Panc1 (cell line): ENCODE results near the gene CABP2. TPM values are rescaled to one million over a fixed set of nuclear protein-coding genes. Genes with fewer than 3 reads are reported as not detected.

Experiments used
- ATAC-seq: fragments of 200-7000 bp; cut with Tn5 transposase; 2 replicates; pipeline ENCODE4 v1.9.1; 2020; ENCODE audit warnings: mild to moderate bottlenecking, moderate library complexity
- BruUV-seq: library from RNA; stranded (reverse); fragments of 400-500 nt; replicated peaks from 2 replicates; lab custom pipeline; 2021; lab: Mats Ljungman, UMichigan
- CTCF ChIA-PET: fragments of 300-600 bp; sonication (Branson Sonifier 250); formaldehyde crosslinking; loops from one replicate; lab custom pipeline; 2022; ENCODE audit warnings: antibody characterized with exemption; lab: Charles Lee
- POLR2A ChIA-PET: fragments of 300-600 bp; sonication (Branson Sonifier 250); formaldehyde crosslinking; loops from one replicate; lab custom pipeline; 2022; ENCODE audit warnings: antibody characterized with exemption; lab: Charles Lee
- DNase-seq: peaks from one replicate; pipeline ENCODE4 v3.0.0-alpha.2; 2010; ENCODE audit warnings: low read depth, low spot score
- H3K27ac ChIP-seq: 2 replicates; pipeline ENCODE4 v1.5.1; 2011; ENCODE audit warnings: mild to moderate bottlenecking, low read length, inconsistent platforms
- H3K27me3 ChIP-seq: fragments of 200-500 bp; sonication (Bioruptor generic); 2 replicates; pipeline ENCODE4 v1.6.0; 2014; ENCODE audit warnings: low read length, inconsistent platforms; ENCODE audit not compliant: control insufficient read depth, insufficient read depth
- H3K36me3 ChIP-seq: fragments of 200-500 bp; sonication (Bioruptor generic); 2 replicates; pipeline ENCODE4 v1.5.1; 2014; ENCODE audit warnings: inconsistent platforms, mild to moderate bottlenecking, low read length, moderate library complexity; ENCODE audit not compliant: control insufficient read depth, insufficient read depth
- H3K4me1 ChIP-seq: 2 replicates; pipeline ENCODE4 v1.5.1; 2011; ENCODE audit warnings: inconsistent platforms, mild to moderate bottlenecking, low read length, moderate library complexity; ENCODE audit not compliant: control insufficient read depth, insufficient read depth
- H3K4me3 ChIP-seq, 2 experiments: 2 replicates each; pipeline ENCODE4 v1.5.1; 2011 to 2012; ENCODE audit warnings: low read depth in 2 of 2, low read length in 2 of 2, mild to moderate bottlenecking in 2 of 2, inconsistent platforms in 1 of 2, moderate library complexity in 1 of 2
- H3K9me3 ChIP-seq: fragments of 200-500 bp; sonication (Bioruptor generic); 2 replicates; pipeline ENCODE4 v1.5.1; 2014; ENCODE audit warnings: low read depth, mild to moderate bottlenecking, inconsistent platforms, low read length, moderate library complexity; ENCODE audit not compliant: control insufficient read depth, insufficient read depth
- POLR2AphosphoS5 ChIP-seq: IDR thresholded peaks from 2 replicates; pipeline ENCODE4 v1.6.1; 2012; ENCODE audit warnings: mild to moderate bottlenecking, low read depth, low read length, moderate library complexity
- SIN3A ChIP-seq: IDR thresholded peaks from 2 replicates; pipeline ENCODE4 v1.6.1; 2012; ENCODE audit warnings: low read depth, mild to moderate bottlenecking, low read length, moderate library complexity, borderline replicate concordance; ENCODE audit not compliant: insufficient read depth
- TCF7L2 ChIP-seq: IDR thresholded peaks from 2 replicates; pipeline ENCODE4 v1.6.1; 2011; ENCODE audit warnings: mild to moderate bottlenecking, low read depth, low read length, inconsistent platforms
- in situ Hi-C: cut with HindIII; loops from 2 replicates; pipeline ENCODE4 v1.10.0; 2016; ENCODE audit warnings: low sequenced_read_pairs, low pct_unique_long_range_greater_than_20kb
- intact Hi-C: fragments of 100-400 bp; cut with micrococcal nuclease; formaldehyde crosslinking; loops from one replicate; pipeline ENCODE4 v1.10.0; 2022; ENCODE audit not compliant: unreplicated experiment
- total RNA-seq: library from RNA; stranded (reverse); gene quantifications from one replicate; pipeline ENCODE4 v1.2.1, GENCODE V29; 2021; ENCODE audit not compliant: unreplicated experiment
- TF ChIP-seq, protein P1 (sequence below), 2 experiments: IDR thresholded peaks; 2 replicates each; pipeline ENCODE4 v1.6.1; 2011 to 2012; ENCODE audit warnings: low read depth in 2 of 2, control low read depth in 1 of 2, low read length in 1 of 2, mild to moderate bottlenecking in 1 of 2, moderate library complexity in 1 of 2; ENCODE audit not compliant: insufficient read depth in 1 of 2
- TF ChIP-seq, protein P2 (sequence below): fragments of 450-650 bp; IDR thresholded peaks from 2 replicates; pipeline ENCODE4 v1.5.1; 2017; ENCODE audit warnings: mild to moderate bottlenecking

CABP2 gene
- total RNA-seq, 1 experiment from 2014 or later = not detected

DNA sequence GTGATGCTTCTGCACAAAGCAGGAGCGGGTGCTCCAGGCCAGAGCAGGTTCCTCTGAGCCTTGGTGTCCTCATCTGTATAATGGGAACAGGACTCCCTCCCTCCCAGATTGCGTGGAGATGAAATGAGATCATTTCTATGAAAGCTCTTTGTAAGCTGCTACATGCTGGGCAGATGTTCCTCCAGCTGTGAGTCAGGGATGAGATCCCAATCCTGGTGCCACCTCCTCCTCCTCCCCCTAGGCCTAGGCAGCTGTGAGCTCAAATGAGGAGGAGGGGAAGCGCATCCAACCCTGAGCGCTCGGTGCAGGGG lies 7.0 kb upstream of the CABP2 start:
- H3K36me3 ChIP-seq = no peaks in the 10 kb centered on the region
- H3K27me3 ChIP-seq = no peaks in the 10 kb centered on the region
- no peak for ATAC-seq
- in situ Hi-C loops (no loop called here), intact Hi-C loops (no loop called here)
- POLR2A ChIA-PET = no interaction called here
- no peak overlapping the region for H3K4me3 ChIP-seq
- TF ChIP-seq TCF7L2 (no peak), POLR2AphosphoS5 (no peak)
- TF ChIP-seq, protein P1, sequence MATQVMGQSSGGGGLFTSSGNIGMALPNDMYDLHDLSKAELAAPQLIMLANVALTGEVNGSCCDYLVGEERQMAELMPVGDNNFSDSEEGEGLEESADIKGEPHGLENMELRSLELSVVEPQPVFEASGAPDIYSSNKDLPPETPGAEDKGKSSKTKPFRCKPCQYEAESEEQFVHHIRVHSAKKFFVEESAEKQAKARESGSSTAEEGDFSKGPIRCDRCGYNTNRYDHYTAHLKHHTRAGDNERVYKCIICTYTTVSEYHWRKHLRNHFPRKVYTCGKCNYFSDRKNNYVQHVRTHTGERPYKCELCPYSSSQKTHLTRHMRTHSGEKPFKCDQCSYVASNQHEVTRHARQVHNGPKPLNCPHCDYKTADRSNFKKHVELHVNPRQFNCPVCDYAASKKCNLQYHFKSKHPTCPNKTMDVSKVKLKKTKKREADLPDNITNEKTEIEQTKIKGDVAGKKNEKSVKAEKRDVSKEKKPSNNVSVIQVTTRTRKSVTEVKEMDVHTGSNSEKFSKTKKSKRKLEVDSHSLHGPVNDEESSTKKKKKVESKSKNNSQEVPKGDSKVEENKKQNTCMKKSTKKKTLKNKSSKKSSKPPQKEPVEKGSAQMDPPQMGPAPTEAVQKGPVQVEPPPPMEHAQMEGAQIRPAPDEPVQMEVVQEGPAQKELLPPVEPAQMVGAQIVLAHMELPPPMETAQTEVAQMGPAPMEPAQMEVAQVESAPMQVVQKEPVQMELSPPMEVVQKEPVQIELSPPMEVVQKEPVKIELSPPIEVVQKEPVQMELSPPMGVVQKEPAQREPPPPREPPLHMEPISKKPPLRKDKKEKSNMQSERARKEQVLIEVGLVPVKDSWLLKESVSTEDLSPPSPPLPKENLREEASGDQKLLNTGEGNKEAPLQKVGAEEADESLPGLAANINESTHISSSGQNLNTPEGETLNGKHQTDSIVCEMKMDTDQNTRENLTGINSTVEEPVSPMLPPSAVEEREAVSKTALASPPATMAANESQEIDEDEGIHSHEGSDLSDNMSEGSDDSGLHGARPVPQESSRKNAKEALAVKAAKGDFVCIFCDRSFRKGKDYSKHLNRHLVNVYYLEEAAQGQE (IDR thresholded peaks at IDR 0.05; ENCODE audit: insufficient read depth in 1 of 2, low read depth in 2 of 2, low read length in 1 of 2) = no peak
- no TSS peak for BruUV-seq
- no peak overlapping the region for H3K27ac ChIP-seq
- H3K4me1 ChIP-seq = no peaks in the 10 kb centered on the region
- CTCF ChIA-PET = no interaction called here
- H3K9me3 ChIP-seq = peaks cover 25% of the 10 kb centered on the region; the same call in 1 of the 2 replicates
- DNase-seq = no peak

DNA sequence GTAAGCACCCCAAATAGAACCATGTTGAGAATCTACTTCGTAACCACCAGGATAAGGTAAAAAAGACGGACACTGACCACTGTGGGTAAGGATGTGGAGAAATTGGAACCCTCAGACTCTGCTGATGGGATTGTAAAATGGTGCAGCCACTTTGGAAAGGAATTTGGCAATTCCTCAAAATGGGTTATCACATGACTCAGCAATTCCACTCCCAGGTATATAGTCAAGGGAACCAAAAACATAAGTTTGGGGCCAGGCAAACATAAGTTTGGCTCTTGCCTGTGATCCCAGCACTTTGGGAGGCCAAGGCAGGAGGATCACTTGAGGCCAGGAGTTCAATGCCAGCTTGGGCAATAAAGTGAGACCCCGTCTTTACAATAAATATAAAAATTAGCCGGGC lies 5.1 kb upstream of the CABP2 start:
- no TSS peak for BruUV-seq

More for the DNA sequence above, 5.1 kb upstream of the CABP2 start:
- Histone ChIP-seq H3K9me3 (peaks cover 8% of the 10 kb centered on the region; the same call in 1 of the 2 replicates), H3K4me1 (peaks cover 3% of the 10 kb centered on the region; the same call in 1 of the 2 replicates), H3K27me3 (no peaks in the 10 kb centered on the region), H3K4me3 (no peak overlapping the region), H3K27ac (no peak overlapping the region), H3K36me3 (no peaks in the 10 kb centered on the region)
- ATAC-seq (no peak), DNase-seq (no peak)
- ChIA-PET POLR2A (no interaction called here), CTCF (no interaction called here)
- TF ChIP-seq TCF7L2 (no peak), POLR2AphosphoS5 (no peak), SIN3A (no peak)
- TF ChIP-seq, protein P2, sequence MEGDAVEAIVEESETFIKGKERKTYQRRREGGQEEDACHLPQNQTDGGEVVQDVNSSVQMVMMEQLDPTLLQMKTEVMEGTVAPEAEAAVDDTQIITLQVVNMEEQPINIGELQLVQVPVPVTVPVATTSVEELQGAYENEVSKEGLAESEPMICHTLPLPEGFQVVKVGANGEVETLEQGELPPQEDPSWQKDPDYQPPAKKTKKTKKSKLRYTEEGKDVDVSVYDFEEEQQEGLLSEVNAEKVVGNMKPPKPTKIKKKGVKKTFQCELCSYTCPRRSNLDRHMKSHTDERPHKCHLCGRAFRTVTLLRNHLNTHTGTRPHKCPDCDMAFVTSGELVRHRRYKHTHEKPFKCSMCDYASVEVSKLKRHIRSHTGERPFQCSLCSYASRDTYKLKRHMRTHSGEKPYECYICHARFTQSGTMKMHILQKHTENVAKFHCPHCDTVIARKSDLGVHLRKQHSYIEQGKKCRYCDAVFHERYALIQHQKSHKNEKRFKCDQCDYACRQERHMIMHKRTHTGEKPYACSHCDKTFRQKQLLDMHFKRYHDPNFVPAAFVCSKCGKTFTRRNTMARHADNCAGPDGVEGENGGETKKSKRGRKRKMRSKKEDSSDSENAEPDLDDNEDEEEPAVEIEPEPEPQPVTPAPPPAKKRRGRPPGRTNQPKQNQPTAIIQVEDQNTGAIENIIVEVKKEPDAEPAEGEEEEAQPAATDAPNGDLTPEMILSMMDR = no peak
- TF ChIP-seq, protein P1 (IDR thresholded peaks at IDR 0.05; ENCODE audit: insufficient read depth in 1 of 2, low read depth in 2 of 2, low read length in 1 of 2) = no peak
- intact Hi-C loops (no loop called here), in situ Hi-C loops (no loop called here)
